ENCODE results near the gene KLRD1. TPM values are rescaled to one million over a fixed set of nuclear protein-coding genes. Genes with fewer than 3 reads are reported as not detected.
"Not testable (repeated sequence)": the region's sequence is repeated elsewhere in the genome, so short reads cannot be mapped to it uniquely, and the experiment has no call there.

The KLRD1 gene
- total and polyA plus RNA-seq, 4 donors = 0.60 to 5.0 (median 1.4) TPM

GRCh38 chr12:10331642-10332239, 24.1 kb downstream of the KLRD1 start:
- no peak overlapping the region for H3K4me3 ChIP-seq (ENCODE audit: low read depth in 1 of 3, low read length in 3 of 3)
- H3K4me1 ChIP-seq (ENCODE audit: control insufficient read depth in 4 of 4, insufficient read depth in 4 of 4, low read length in 3 of 4) = no peaks in the 10 kb centered on the region
- no peaks in the 10 kb centered on the region for H3K9me3 ChIP-seq (ENCODE audit: control insufficient read depth in 4 of 4, low read length in 3 of 4)
- no peak for TF ChIP-seq JUND (IDR thresholded peaks at IDR 0.05)
- peak; percentile 90 for TF ChIP-seq RAD21 (IDR thresholded peaks at IDR 0.05)
- TF ChIP-seq, protein P1, sequence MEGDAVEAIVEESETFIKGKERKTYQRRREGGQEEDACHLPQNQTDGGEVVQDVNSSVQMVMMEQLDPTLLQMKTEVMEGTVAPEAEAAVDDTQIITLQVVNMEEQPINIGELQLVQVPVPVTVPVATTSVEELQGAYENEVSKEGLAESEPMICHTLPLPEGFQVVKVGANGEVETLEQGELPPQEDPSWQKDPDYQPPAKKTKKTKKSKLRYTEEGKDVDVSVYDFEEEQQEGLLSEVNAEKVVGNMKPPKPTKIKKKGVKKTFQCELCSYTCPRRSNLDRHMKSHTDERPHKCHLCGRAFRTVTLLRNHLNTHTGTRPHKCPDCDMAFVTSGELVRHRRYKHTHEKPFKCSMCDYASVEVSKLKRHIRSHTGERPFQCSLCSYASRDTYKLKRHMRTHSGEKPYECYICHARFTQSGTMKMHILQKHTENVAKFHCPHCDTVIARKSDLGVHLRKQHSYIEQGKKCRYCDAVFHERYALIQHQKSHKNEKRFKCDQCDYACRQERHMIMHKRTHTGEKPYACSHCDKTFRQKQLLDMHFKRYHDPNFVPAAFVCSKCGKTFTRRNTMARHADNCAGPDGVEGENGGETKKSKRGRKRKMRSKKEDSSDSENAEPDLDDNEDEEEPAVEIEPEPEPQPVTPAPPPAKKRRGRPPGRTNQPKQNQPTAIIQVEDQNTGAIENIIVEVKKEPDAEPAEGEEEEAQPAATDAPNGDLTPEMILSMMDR (IDR thresholded peaks at IDR 0.05; ENCODE audit: low read depth, low read length, missing input control) = peak; percentile 60
- 45% methylated on average over 2 of the region's 2 CpGs for WGBS
- DNase-seq (ENCODE audit: low spot score) = no peak
- no peak overlapping the region for H3K27ac ChIP-seq (ENCODE audit: low read depth in 1 of 2, low read length in 2 of 2)
- H3K27me3 ChIP-seq (ENCODE audit: control insufficient read depth in 4 of 4, insufficient read depth in 4 of 4, low read length in 3 of 4) = no peaks in the 10 kb centered on the region
- H3K9ac ChIP-seq (ENCODE audit: low read depth in 1 of 2, low read length in 2 of 2) = no peak overlapping the region
- H3K36me3 ChIP-seq (ENCODE audit: control insufficient read depth in 4 of 4, insufficient read depth in 3 of 4, low read depth in 1 of 4, low read length in 3 of 4) = no peaks in the 10 kb centered on the region

- 71% methylated on average over 4 of the region's 4 CpGs for WGBS
- not testable (repeated sequence) for H3K4me3 ChIP-seq (ENCODE audit: low read depth in 1 of 3, low read length in 3 of 3); DNase-seq (ENCODE audit: low spot score); H3K27ac ChIP-seq (ENCODE audit: low read depth in 1 of 2, low read length in 2 of 2); H3K4me1 ChIP-seq (ENCODE audit: control insufficient read depth in 4 of 4, insufficient read depth in 4 of 4, low read length in 3 of 4); H3K9me3 ChIP-seq (ENCODE audit: control insufficient read depth in 4 of 4, low read length in 3 of 4); H3K9ac ChIP-seq (ENCODE audit: low read depth in 1 of 2, low read length in 2 of 2); H3K27me3 ChIP-seq (ENCODE audit: control insufficient read depth in 4 of 4, insufficient read depth in 4 of 4, low read length in 3 of 4); H3K36me3 ChIP-seq (ENCODE audit: control insufficient read depth in 4 of 4, insufficient read depth in 3 of 4, low read depth in 1 of 4, low read length in 3 of 4)
Observed at GRCh38 chr12:10336196-10336595, 28.5 kb downstream of the KLRD1 start.

GRCh38 chr12:10338470-10338869, 30.8 kb downstream of the KLRD1 start:
- not testable (repeated sequence) for DNase-seq (ENCODE audit: low spot score); H3K27ac ChIP-seq (ENCODE audit: low read depth in 1 of 2, low read length in 2 of 2); H3K9ac ChIP-seq (ENCODE audit: low read depth in 1 of 2, low read length in 2 of 2); H3K27me3 ChIP-seq (ENCODE audit: control insufficient read depth in 4 of 4, insufficient read depth in 4 of 4, low read length in 3 of 4); H3K36me3 ChIP-seq (ENCODE audit: control insufficient read depth in 4 of 4, insufficient read depth in 3 of 4, low read depth in 1 of 4, low read length in 3 of 4); H3K9me3 ChIP-seq (ENCODE audit: control insufficient read depth in 4 of 4, low read length in 3 of 4); H3K4me1 ChIP-seq (ENCODE audit: control insufficient read depth in 4 of 4, insufficient read depth in 4 of 4, low read length in 3 of 4); H3K4me3 ChIP-seq (ENCODE audit: low read depth in 1 of 3, low read length in 3 of 3)
- WGBS = 85% methylated on average over 4 of the region's 4 CpGs

GRCh38 chr12:10339053-10339840, 31.6 kb downstream of the KLRD1 start:
- no peaks in the 10 kb centered on the region for H3K9me3 ChIP-seq (ENCODE audit: control insufficient read depth in 4 of 4, low read length in 3 of 4)
- H3K36me3 ChIP-seq (ENCODE audit: control insufficient read depth in 4 of 4, insufficient read depth in 3 of 4, low read depth in 1 of 4, low read length in 3 of 4) = no peaks in the 10 kb centered on the region
- no peaks in the 10 kb centered on the region for H3K27me3 ChIP-seq (ENCODE audit: control insufficient read depth in 4 of 4, insufficient read depth in 4 of 4, low read length in 3 of 4)
- H3K9ac ChIP-seq (ENCODE audit: low read depth in 1 of 2, low read length in 2 of 2) = no peak overlapping the region
- 78% methylated on average over 9 of the region's 9 CpGs for WGBS
- no peak for DNase-seq (ENCODE audit: low spot score)
- TF ChIP-seq, protein P2, sequence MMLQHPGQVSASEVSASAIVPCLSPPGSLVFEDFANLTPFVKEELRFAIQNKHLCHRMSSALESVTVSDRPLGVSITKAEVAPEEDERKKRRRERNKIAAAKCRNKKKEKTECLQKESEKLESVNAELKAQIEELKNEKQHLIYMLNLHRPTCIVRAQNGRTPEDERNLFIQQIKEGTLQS (IDR thresholded peaks at IDR 0.05) = no peak
- no peak overlapping the region for H3K4me3 ChIP-seq (ENCODE audit: low read depth in 1 of 3, low read length in 3 of 3)
- H3K4me1 ChIP-seq (ENCODE audit: control insufficient read depth in 4 of 4, insufficient read depth in 4 of 4, low read length in 3 of 4) = no peaks in the 10 kb centered on the region
- no peak overlapping the region for H3K27ac ChIP-seq (ENCODE audit: low read depth in 1 of 2, low read length in 2 of 2)

- WGBS = 74% methylated on average over 2 of the region's 2 CpGs
- not testable (repeated sequence) for DNase-seq (ENCODE audit: low spot score); H3K36me3 ChIP-seq (ENCODE audit: control insufficient read depth in 4 of 4, insufficient read depth in 3 of 4, low read depth in 1 of 4, low read length in 3 of 4); H3K9ac ChIP-seq (ENCODE audit: low read depth in 1 of 2, low read length in 2 of 2); H3K9me3 ChIP-seq (ENCODE audit: control insufficient read depth in 4 of 4, low read length in 3 of 4); H3K4me3 ChIP-seq (ENCODE audit: low read depth in 1 of 3, low read length in 3 of 3); H3K27me3 ChIP-seq (ENCODE audit: control insufficient read depth in 4 of 4, insufficient read depth in 4 of 4, low read length in 3 of 4); H3K4me1 ChIP-seq (ENCODE audit: control insufficient read depth in 4 of 4, insufficient read depth in 4 of 4, low read length in 3 of 4); H3K27ac ChIP-seq (ENCODE audit: low read depth in 1 of 2, low read length in 2 of 2)
Observed at GRCh38 chr12:10340946-10341345, 33.3 kb downstream of the KLRD1 start.

Data from liver (tissue), 9 donors.